SK-N-SH treated with all-trans-retinoic acid at 6 μM for 48 hours (cell line): ENCODE measurements around the gene SLC6A15.

Source experiments
- ESRRG ChIP-seq: fragments of 250-450 bp; sonication (Bioruptor Pico); IDR thresholded peaks from 2 replicates; pipeline ENCODE4 v1.6.1; 2021; ENCODE audit warnings: mild to moderate bottlenecking
- PATZ1 ChIP-seq: fragments of 250-450 bp; sonication (Bioruptor Pico); IDR thresholded peaks from 2 replicates; pipeline ENCODE4 v1.8.0; 2020; ENCODE audit warnings: mild to moderate bottlenecking, moderate library complexity, borderline replicate concordance
- POU6F1 ChIP-seq: fragments of 250-450 bp; sonication (Bioruptor Pico); IDR thresholded peaks from 2 replicates; pipeline ENCODE4 v1.8.0; 2021; ENCODE audit warnings: low read depth, mild to moderate bottlenecking, moderate library complexity, borderline replicate concordance
- RARB ChIP-seq: fragments of 250-450 bp; sonication (Bioruptor Pico); IDR thresholded peaks from 2 replicates; pipeline ENCODE4 v1.8.0; 2021; ENCODE audit warnings: mild to moderate bottlenecking, moderate library complexity
- TOX ChIP-seq: fragments of 250-450 bp; sonication (Bioruptor Pico); IDR thresholded peaks from 2 replicates; pipeline ENCODE4 v1.8.0; 2021; ENCODE audit warnings: mild to moderate bottlenecking, moderate library complexity, borderline replicate concordance
- TSHZ2 ChIP-seq: fragments of 250-450 bp; sonication (Bioruptor Pico); IDR thresholded peaks from 2 replicates; pipeline ENCODE4 v1.5.0; 2020; ENCODE audit warnings: mild to moderate bottlenecking, moderate library complexity
- ZNF565 ChIP-seq: fragments of 450-650 bp; formaldehyde crosslinking; conservative IDR thresholded peaks from 2 replicates; pipeline ENCODE4 v1.5.0; 2020; ENCODE audit warnings: low read depth, mild to moderate bottlenecking, moderate library complexity
- ZNF8 ChIP-seq: fragments of 450-650 bp; formaldehyde crosslinking; IDR thresholded peaks from 2 replicates; pipeline ENCODE4 v1.5.0; 2020; ENCODE audit warnings: mild to moderate bottlenecking, moderate library complexity

DNA sequence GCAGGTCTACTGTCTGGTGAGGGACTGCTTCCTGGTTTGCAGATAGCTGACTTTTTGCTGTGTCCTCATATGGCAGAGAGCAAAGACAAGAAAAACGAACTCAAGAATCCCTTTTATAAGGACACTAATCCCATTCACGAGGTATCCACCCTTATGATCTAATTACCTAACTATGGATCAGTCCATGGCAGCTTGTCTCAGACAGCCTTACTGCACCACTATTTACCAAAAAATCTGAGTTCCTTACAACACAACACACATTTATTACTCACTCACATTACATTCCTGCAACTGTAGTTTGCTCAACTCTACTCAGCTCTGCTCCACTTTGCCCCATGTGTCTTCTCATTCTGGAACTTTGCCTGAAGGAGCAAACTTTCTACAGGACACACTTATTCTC lies 10.1 kb upstream of the SLC6A15 start:
- TF ChIP-seq TSHZ2 (CRISPR knock-in tag) = no peak
- TF ChIP-seq ESRRG (CRISPR knock-in tag) = no peak
- no peak for TF ChIP-seq TOX (CRISPR knock-in tag)
- TF ChIP-seq PATZ1 (CRISPR knock-in tag) = no peak
- no peak for TF ChIP-seq ZNF8 (CRISPR knock-in tag)
- no peak for TF ChIP-seq RARB (CRISPR knock-in tag)
- no peak for TF ChIP-seq POU6F1
- no peak for TF ChIP-seq ZNF565 (CRISPR knock-in tag)
